ENCODE data around the gene KCNQ5. TPM values are rescaled to one million over a fixed set of nuclear protein-coding genes. Genes with fewer than 3 reads are reported as not detected.

Gene KCNQ5
- total RNA-seq, 6 donors from 2014 or later: 0.30 to 3.1 (median 0.32) TPM

DNA sequence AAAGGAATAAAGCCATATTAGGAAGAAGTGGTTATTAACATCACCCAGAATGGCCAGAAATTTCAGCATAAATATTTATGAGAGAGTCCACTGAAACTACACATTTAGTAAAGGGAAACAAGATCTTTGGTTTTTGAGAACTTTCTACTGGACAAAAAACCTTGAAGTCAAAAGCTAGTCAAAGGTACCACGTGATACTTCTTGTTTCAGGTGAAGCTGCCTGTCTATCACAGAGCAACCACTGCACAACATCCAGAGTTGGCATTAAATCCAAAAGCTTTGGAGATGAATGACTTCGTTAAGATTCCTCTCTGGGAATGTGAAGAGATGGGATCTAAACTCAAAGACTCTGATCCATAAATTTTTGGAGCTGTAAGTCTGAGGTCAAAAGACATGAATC, 137.0 kb downstream of the KCNQ5 start:
- Histone ChIP-seq H3K36me3 (no peaks in the 10 kb centered on the region), H3K27me3 (no peaks in the 10 kb centered on the region), H3K4me3 (no peak overlapping the region), H3K9me3 (no peaks in the 10 kb centered on the region), H3K4me1 (peaks cover 0 to 5% (median 0%) of the 10 kb centered on the region in 4 donors), H3K27ac (no peak overlapping the region)
- no peak for ATAC-seq (ENCODE audit: low FRiP score in 2 of 2)
- no peak for DNase-seq
- 76 to 77% methylated on average over 2 of the region's 2 CpGs for WGBS, 2 donors
- TF ChIP-seq POLR2AphosphoS5 (IDR thresholded peaks at IDR 0.05): no peak
- TF ChIP-seq, protein P1, sequence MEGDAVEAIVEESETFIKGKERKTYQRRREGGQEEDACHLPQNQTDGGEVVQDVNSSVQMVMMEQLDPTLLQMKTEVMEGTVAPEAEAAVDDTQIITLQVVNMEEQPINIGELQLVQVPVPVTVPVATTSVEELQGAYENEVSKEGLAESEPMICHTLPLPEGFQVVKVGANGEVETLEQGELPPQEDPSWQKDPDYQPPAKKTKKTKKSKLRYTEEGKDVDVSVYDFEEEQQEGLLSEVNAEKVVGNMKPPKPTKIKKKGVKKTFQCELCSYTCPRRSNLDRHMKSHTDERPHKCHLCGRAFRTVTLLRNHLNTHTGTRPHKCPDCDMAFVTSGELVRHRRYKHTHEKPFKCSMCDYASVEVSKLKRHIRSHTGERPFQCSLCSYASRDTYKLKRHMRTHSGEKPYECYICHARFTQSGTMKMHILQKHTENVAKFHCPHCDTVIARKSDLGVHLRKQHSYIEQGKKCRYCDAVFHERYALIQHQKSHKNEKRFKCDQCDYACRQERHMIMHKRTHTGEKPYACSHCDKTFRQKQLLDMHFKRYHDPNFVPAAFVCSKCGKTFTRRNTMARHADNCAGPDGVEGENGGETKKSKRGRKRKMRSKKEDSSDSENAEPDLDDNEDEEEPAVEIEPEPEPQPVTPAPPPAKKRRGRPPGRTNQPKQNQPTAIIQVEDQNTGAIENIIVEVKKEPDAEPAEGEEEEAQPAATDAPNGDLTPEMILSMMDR (IDR thresholded peaks at IDR 0.05): no peak
- TF ChIP-seq EP300 (IDR thresholded peaks at IDR 0.05): no peak
- TF ChIP-seq POLR2A (IDR thresholded peaks at IDR 0.05): no peak

DNA sequence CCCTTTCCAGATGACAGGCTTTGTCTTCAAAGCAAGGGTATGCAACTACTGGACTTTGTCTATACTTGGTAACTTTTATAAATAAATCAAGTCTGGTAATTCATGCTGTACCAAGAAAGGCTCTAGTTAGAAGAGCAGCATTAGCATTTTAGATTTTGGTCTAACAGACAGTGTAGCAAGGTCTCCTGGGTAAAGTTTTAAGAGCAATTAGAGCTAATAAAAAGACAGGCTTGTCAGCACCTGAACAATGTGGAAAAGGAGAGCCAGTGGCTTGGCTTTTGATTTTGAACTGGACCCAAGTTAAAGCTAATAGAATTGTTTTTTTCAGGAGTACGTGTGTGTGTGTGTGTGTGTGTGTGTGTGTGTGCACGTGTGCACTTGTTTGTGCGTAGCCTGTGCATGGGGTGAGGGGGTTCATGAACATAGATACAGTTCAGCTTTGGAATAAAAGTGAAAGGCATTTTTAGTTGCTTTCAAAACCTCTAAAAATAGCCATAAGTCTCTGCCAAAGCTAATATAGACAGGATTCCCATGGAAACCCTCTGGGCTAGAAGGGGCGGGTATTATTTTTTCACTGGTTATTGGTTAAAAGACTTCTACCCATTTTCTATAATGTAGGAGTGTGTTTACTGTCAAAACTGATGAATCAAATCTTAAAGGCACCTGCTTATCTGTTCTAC, 138.4 kb downstream of the KCNQ5 start:
- H3K9me3 ChIP-seq: no peaks in the 10 kb centered on the region
- DNase-seq (no peak), ATAC-seq (ENCODE audit: low FRiP score in 2 of 2) (peak in 1 of 2 donors; percentile 46)
- TF ChIP-seq POLR2AphosphoS5 (IDR thresholded peaks at IDR 0.05) (no peak), POLR2A (IDR thresholded peaks at IDR 0.05) (no peak), EP300 (IDR thresholded peaks at IDR 0.05) (no peak)
- TF ChIP-seq, protein P1 (IDR thresholded peaks at IDR 0.05): no peak
- H3K4me1 ChIP-seq: peaks cover 0 to 5% (median 0%) of the 10 kb centered on the region in 4 donors
- H3K27ac ChIP-seq: no peak overlapping the region
- no peak overlapping the region for H3K4me3 ChIP-seq
- H3K36me3 ChIP-seq: no peaks in the 10 kb centered on the region
- no peaks in the 10 kb centered on the region for H3K27me3 ChIP-seq
- 46 to 54% methylated on average over 4 of the region's 4 CpGs for WGBS, 2 donors

DNA sequence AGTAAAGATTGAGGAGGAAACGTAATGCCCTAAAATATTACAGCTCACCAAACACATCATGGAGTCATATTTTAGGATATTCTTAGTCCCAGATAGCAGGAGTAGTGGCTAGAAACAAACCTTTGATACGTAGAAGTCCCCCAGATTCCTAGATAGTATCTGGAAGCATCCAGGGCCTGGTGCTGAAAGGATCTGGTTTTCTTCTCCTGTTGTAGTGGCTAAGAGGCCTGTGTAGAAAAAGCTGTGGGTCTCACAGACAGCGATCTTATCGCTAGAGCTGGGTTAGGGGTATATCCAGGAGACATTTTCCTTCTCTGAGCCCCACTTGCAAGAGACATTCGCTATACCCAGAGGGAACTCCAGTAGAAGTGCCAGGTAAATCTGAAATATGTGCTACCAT, 139.9 kb downstream of the KCNQ5 start:
- Histone ChIP-seq H3K4me3 (no peak overlapping the region), H3K4me1 (peaks cover 0 to 5% (median 0%) of the 10 kb centered on the region in 4 donors), H3K36me3 (no peaks in the 10 kb centered on the region), H3K27ac (no peak overlapping the region), H3K9me3 (no peaks in the 10 kb centered on the region), H3K27me3 (no peaks in the 10 kb centered on the region)
- TF ChIP-seq POLR2A (IDR thresholded peaks at IDR 0.05) (no peak), EP300 (IDR thresholded peaks at IDR 0.05) (no peak), POLR2AphosphoS5 (IDR thresholded peaks at IDR 0.05) (no peak)
- TF ChIP-seq, protein P1 (IDR thresholded peaks at IDR 0.05): no peak
- 91 to 95% methylated on average over 5 of the region's 5 CpGs for WGBS, 2 donors
- ATAC-seq (ENCODE audit: low FRiP score in 2 of 2): no peak
- DNase-seq: no peak

- Histone ChIP-seq H3K27ac (no peak overlapping the region), H3K36me3 (no peaks in the 10 kb centered on the region), H3K4me1 (no peaks in the 10 kb centered on the region), H3K27me3 (no peaks in the 10 kb centered on the region), H3K9me3 (no peaks in the 10 kb centered on the region), H3K4me3 (no peak overlapping the region)
- no peak for TF ChIP-seq EP300 (IDR thresholded peaks at IDR 0.05)
- TF ChIP-seq POLR2A (IDR thresholded peaks at IDR 0.05): no peak
- TF ChIP-seq, protein P1 (IDR thresholded peaks at IDR 0.05): no peak
- TF ChIP-seq POLR2AphosphoS5 (IDR thresholded peaks at IDR 0.05): no peak
- 84 to 85% methylated on average over 1 of the region's 1 CpG for WGBS, 2 donors
- DNase-seq (no peak), ATAC-seq (ENCODE audit: low FRiP score in 2 of 2) (no peak)
These were observed 147.7 kb downstream of the KCNQ5 start for GRCh38 chr6:72769459-72770125.
